ENCODE results near the gene APPL2. TPM values are rescaled to one million over a fixed set of nuclear protein-coding genes. Genes with fewer than 3 reads are reported as not detected.

The APPL2 gene
- total and polyA plus RNA-seq, 12 donors: 15.9 to 122 (median 53.2) TPM

DNA sequence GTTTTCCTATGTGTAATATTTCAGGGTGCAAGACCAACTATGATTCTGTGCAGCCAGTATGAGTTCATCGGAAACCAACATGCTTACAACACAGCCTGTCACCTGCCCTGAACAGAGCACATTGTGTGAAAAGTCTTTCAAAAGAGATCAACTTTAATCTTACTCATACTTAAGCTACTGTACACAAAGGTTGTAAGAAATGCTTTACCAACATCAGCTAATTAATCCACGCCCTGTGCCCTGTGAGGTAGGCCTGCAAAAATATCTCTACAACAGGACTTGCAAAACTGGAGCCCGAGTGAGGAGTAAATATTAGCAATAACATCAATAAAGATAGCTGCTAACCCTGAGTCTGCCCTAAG, 15.1 kb downstream of the APPL2 start:
- no peak overlapping the region for H3K27ac ChIP-seq
- peaks cover 0 to 31% of the 10 kb centered on the region in 2 donors for H3K36me3 ChIP-seq (replicated peaks in 1 of 2)
- no peaks in the 10 kb centered on the region for H3K9me3 ChIP-seq (replicated peaks in 1 of 3)
- H3K27me3 ChIP-seq: no peaks in the 10 kb centered on the region
- H3K4me3 ChIP-seq: no peak overlapping the region
- 92 to 98% (median 96%) methylated on average over 3 of the region's 3 CpGs for WGBS, 4 donors
- TF ChIP-seq POLR2A (IDR thresholded peaks at IDR 0.05): no peak
- intact Hi-C loops (cut with DNase I): no loop called here
- peaks cover 6 to 50% of the 10 kb centered on the region in 2 donors for H3K4me1 ChIP-seq (replicated peaks in 1 of 2)
- no peak for DNase-seq

DNA sequence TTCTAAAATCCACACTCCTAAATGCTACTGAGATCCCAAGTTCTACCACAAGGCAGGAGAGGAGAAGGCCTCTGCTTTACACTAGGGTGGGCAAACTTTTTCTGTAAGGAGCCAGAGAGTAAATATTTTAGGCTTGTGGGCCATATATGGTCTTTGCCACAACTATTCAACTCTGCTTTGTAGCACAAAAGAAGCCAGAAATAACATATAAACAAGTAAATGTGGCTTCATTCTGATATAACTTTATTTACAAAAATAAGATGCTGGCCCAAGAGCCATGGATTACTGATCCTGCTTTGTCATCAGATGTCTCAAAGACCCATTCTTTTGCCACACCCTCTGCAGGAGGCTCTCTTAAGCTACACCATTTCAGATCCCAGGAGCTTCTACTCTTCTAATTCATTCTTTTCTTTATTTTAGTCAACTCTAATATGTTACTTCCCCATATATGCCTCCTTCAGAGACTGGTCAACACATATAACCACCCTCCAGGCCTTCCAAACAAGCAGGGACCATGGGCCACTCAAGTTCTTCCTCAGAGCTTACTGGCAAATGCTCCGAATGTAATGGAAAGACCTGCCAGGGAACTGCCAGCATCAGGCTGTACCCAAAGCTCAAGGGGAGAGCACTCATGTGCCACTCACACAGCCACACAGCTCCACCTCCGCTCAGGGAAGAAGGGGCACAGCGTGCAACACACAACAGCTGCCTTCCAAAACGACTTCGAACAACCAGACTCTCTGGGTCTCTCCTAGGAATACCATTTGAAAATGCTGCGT, 15.6 kb downstream of the APPL2 start:
- 90 to 94% (median 91%) methylated on average over 3 to 6 of the region's 6 CpGs for WGBS, 4 donors
- TF ChIP-seq, protein P1, sequence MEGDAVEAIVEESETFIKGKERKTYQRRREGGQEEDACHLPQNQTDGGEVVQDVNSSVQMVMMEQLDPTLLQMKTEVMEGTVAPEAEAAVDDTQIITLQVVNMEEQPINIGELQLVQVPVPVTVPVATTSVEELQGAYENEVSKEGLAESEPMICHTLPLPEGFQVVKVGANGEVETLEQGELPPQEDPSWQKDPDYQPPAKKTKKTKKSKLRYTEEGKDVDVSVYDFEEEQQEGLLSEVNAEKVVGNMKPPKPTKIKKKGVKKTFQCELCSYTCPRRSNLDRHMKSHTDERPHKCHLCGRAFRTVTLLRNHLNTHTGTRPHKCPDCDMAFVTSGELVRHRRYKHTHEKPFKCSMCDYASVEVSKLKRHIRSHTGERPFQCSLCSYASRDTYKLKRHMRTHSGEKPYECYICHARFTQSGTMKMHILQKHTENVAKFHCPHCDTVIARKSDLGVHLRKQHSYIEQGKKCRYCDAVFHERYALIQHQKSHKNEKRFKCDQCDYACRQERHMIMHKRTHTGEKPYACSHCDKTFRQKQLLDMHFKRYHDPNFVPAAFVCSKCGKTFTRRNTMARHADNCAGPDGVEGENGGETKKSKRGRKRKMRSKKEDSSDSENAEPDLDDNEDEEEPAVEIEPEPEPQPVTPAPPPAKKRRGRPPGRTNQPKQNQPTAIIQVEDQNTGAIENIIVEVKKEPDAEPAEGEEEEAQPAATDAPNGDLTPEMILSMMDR (IDR thresholded peaks at IDR 0.05): no peak
- intact Hi-C loops (cut with DNase I): no loop called here
- peaks cover 6 to 44% of the 10 kb centered on the region in 2 donors for H3K4me1 ChIP-seq (replicated peaks in 1 of 2)
- H3K27ac ChIP-seq: no peak overlapping the region
- no peaks in the 10 kb centered on the region for H3K27me3 ChIP-seq
- DNase-seq: no peak
- H3K9me3 ChIP-seq (replicated peaks in 1 of 3): no peaks in the 10 kb centered on the region
- no peak overlapping the region for H3K4me3 ChIP-seq
- peaks cover 0 to 37% of the 10 kb centered on the region in 2 donors for H3K36me3 ChIP-seq (replicated peaks in 1 of 2)

DNA sequence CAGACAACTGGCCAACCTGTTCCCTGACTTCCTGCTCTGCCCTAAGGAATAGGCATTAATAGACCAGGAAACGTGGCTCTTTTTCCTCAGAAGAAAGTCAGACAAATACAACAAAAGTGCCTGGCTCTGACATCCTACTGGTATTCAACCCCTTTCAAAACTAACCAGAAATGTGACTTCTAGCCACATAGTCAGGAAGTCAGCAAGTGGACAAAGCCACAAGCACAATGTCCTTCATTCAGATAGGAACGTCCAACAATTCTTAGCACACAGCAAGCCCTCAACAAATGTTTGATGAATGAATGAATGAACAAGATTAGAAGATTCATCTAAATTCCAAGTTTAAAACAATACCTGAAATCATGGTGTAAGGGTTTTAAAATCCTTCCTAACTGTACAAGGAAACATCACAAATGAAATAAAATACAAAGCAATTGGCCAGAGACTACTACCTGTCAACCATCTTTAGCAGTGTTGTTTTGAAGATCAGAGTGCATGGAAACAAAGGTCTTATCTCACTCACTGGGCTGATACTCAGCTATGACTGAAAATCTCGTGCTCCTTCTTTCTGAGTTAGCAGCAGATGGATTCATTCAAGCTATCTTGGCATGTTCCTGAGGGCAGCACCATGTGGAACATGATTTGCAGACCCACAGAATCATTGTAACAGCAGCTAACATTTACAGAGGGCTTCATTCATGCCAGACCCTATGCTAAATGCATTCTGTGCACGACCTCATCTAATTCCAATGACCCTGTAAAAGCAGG, 16.5 kb downstream of the APPL2 start:
- 60 to 75% (median 69%) methylated on average over 4 of the region's 4 CpGs for WGBS, 4 donors
- Histone ChIP-seq H3K4me1 (replicated peaks in 1 of 2) (peaks cover 6 to 37% of the 10 kb centered on the region in 2 donors), H3K9me3 (replicated peaks in 1 of 3) (no peaks in the 10 kb centered on the region), H3K36me3 (replicated peaks in 1 of 2) (peaks cover 0 to 43% of the 10 kb centered on the region in 2 donors), H3K4me3 (no peak overlapping the region), H3K27ac (peak overlapping the region in 2 of 5 donors; percentile 22 to 31), H3K27me3 (no peaks in the 10 kb centered on the region)
- TF ChIP-seq, protein P1 (IDR thresholded peaks at IDR 0.05): no peak
- TF ChIP-seq POLR2A (IDR thresholded peaks at IDR 0.05): no peak
- intact Hi-C loops (cut with DNase I): no loop called here
- no peak for DNase-seq

DNA sequence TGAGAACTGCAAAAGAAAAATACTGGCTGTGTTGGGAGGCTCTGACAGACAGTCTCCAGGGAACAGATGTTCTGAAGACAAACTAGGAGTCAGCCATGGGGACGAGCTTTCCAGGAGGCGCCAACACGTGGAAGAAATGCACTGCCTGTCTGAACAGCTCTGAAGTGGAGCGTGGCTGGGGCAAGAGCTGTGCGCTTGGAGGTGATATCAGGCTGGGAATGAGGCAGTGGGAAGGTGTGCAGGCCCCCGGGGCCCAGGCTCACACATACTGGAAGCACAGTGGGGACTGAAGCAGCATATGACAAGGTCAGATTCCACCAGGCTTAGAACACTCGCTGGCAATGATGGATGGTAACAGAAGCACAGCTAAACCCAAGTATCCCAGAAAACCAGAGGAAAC, 17.5 kb downstream of the APPL2 start:
- no peaks in the 10 kb centered on the region for H3K9me3 ChIP-seq (replicated peaks in 1 of 3)
- TF ChIP-seq, protein P1 (IDR thresholded peaks at IDR 0.05): no peak
- TF ChIP-seq POLR2A (IDR thresholded peaks at IDR 0.05): no peak
- H3K4me3 ChIP-seq: no peak overlapping the region
- 64 to 83% (median 71%) methylated on average over 5 to 7 of the region's 7 CpGs for WGBS, 4 donors
- H3K36me3 ChIP-seq (replicated peaks in 1 of 2): peaks cover 0 to 43% of the 10 kb centered on the region in 2 donors
- no peak for DNase-seq
- H3K27me3 ChIP-seq: no peaks in the 10 kb centered on the region
- intact Hi-C loops (cut with DNase I): no loop called here
- H3K27ac ChIP-seq: peak overlapping the region in 3 of 5 donors; percentile 22 to 31 (median 31)
- peaks cover 6 to 27% of the 10 kb centered on the region in 2 donors for H3K4me1 ChIP-seq (replicated peaks in 1 of 2)
